NAMALWA (cell line): ENCODE measurements around the gene ABLIM1.

Experiments used
- DNase-seq: peaks from one replicate; pipeline ENCODE4 v3.0.0-alpha.2; 2015; ENCODE audit warnings: low spot score

The ABLIM1 gene

GRCh38 chr10:114387784-114388183 is 270.3 kb downstream of the ABLIM1 start:
- no peak for DNase-seq

GRCh38 chr10:114386452-114386851 is 271.6 kb downstream of the ABLIM1 start:
- no peak for DNase-seq

GRCh38 chr10:114385557-114385956 is 272.5 kb downstream of the ABLIM1 start:
- DNase-seq, result no peak

- DNase-seq, result no peak
These were observed 273.5 kb downstream of the ABLIM1 start for GRCh38 chr10:114384601-114385000.

- no peak for DNase-seq
These were observed 273.9 kb downstream of the ABLIM1 start for GRCh38 chr10:114384181-114384580.
